Left lobe of liver (tissue), 2 donors: ENCODE data around the gene PLXNB3. TPM values are rescaled to one million over a fixed set of nuclear protein-coding genes. Genes with fewer than 3 reads are reported as not detected.

ENCODE experiments used
- ATAC-seq: fragments of 200-7000 bp; cut with Tn5 transposase; one replicate; pipeline ENCODE4 v1.9.1; 2020; ENCODE audit warnings: mild to moderate bottlenecking, moderate library complexity
- DNase-seq: peaks from one replicate; pipeline ENCODE4 v3.0.0-alpha.2; 2020; ENCODE audit warnings: low spot score
- total RNA-seq: library from RNA; stranded (reverse); gene quantifications from one replicate; pipeline ENCODE4 v1.2.1, GENCODE V29; 2021
- donor health status: DM: no; HTN: no; CAD: no; lungs with moderate emphysema.
- donor health status: DM: no; HTN: yes; CAD: no.

PLXNB3 gene
- total RNA-seq, 1 donor from 2014 or later: 1.4 TPM

- DNase-seq: no peak
- ATAC-seq: no peak
Measured at GRCh38 chrX:153784325-153784967, 20.4 kb downstream of the PLXNB3 start.

GRCh38 chrX:153786669-153787068 lies 22.6 kb downstream of the PLXNB3 start:
- DNase-seq (no peak), ATAC-seq (no peak)

DNA sequence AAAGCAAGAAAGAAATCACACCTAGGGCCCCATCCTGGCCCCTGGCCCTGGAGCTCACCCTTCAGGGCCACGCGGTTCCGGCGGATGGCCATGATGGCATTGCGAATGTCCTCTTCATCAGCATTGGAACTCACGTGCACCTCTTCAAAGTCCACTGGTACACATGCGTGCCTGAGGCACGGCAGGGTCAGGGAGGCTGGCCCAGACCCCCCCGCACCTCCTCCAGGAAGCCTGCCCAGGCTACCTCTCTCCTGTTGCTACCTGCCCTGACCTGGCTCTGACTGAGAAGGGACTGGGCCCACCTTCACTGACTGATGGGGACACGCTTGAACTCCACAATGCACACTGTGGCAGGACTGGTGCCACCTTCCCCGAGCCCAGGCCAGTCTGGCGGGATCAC lies 25.6 kb downstream of the PLXNB3 start:
- no peak for DNase-seq

GRCh38 chrX:153791104-153791852 lies 27.2 kb downstream of the PLXNB3 start:
- DNase-seq (no peak), ATAC-seq (no peak)

More for the DNA sequence above, 25.6 kb downstream of the PLXNB3 start:
- no peak for ATAC-seq

- ATAC-seq (no peak), DNase-seq (no peak)
Measured at GRCh38 chrX:153792368-153792767, 28.3 kb downstream of the PLXNB3 start.

- DNase-seq (no peak), ATAC-seq (peak; percentile 31)
Measured at GRCh38 chrX:153793291-153793690, 29.2 kb downstream of the PLXNB3 start.

GRCh38 chrX:153794018-153794896 lies 30.2 kb downstream of the PLXNB3 start, which contains the start of the genes IDH3G and SSR4:
IDH3G (minus strand) TSS chrX:153794375; CDS start chrX:153794326, 49 bp downstream.
SSR4 (plus strand) TSS chrX:153794668; CDS start chrX:153794688, 20 bp downstream.
- ATAC-seq (peak; percentile 91), DNase-seq (peak; percentile 92)

DNA sequence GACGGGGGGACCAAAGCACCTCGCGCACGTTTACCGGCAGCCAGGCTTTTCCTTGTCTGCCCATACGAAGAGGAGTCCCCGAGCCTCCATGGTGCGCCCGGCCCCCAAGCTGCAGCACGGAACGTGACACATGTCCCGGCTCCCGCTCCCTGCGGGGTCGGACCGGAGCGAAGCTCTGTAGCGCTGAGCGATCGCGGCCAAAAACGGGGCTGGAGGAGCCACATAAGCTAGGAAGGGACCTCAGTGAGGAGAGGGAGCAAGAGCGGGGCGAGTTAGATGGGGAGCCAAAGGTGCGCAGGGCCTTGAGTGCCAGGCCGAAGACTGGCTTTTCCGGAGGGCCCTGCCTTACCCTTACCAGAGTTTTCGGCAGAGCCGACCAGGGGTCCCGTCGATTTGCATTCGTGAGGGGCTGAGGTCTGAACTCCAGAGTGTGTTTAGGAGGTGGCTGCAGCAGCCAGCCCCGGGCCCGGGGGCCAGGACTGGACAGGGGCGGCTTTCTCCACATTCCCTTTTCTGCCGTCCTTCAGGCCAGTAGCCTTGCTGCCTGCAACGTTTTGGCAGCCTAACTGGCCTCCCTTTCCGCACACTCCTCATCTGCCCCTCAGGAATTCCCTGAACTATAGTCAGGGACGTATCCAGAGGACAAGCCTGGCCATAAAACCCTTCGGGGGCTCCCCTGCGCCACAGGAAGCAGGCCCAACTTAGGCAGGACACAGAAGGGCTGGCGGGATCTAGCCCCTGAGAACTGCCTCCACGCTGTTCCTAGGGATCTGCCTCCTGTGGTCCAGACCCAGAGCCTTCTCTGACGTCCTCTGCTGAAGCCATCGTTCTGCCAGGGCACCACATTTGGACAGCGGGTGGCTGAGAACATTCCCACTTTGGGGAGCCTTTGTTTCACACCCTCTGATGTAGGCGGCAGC lies 31.1 kb downstream of the PLXNB3 start:
- ATAC-seq (no peak), DNase-seq (no peak)

DNA sequence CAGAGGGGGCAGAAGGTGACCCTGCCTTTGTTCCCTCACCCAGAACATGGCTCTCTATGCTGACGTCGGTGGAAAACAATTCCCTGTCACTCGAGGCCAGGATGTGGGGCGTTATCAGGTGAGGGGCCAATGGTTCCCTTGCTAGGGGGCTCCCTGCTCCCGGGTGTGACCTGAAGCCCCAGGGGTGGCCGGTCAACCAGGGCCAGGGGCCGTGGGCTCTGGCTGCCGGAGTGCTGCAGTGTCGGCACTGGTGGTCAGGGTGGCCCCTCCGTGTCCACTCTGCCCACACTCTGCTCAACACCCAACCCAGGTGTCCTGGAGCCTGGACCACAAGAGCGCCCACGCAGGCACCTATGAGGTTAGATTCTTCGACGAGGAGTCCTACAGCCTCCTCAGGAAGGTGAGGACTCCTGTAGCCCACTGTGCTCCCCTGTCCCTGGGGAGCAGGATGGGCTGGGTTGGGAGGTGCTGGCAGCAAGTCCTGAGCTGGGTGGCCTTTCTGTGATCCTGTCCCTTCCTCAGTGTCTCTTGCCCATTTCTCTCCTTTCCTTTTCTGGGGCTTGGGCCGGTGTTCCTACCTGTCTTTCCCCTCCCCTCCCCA lies 33.5 kb downstream of the PLXNB3 start:
- ATAC-seq (no peak), DNase-seq (no peak)

DNA sequence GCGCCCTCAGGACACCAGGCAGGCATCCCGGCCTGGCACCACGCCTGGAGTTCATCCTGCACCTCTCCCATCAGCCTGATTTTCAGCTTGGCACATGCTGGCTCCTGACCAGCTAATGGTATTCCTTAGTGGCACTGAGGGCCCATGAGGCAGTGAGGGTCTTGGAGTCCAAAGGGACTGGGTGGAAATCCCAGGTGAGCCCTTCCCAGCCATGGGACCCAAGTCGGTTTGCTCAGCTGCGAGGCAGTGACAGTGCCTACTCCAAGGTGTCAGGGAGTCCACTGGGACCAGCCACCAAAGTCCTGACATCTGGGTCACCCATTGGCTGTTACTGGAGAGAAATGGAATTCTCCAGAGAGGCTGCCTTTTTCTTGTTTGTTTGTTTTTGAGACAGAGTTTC lies 35.3 kb downstream of the PLXNB3 start:
- DNase-seq: no peak
- ATAC-seq: no peak

- no peak for DNase-seq
- ATAC-seq: peak; percentile 27
Measured at GRCh38 chrX:153800177-153800722, 36.2 kb downstream of the PLXNB3 start.

DNA sequence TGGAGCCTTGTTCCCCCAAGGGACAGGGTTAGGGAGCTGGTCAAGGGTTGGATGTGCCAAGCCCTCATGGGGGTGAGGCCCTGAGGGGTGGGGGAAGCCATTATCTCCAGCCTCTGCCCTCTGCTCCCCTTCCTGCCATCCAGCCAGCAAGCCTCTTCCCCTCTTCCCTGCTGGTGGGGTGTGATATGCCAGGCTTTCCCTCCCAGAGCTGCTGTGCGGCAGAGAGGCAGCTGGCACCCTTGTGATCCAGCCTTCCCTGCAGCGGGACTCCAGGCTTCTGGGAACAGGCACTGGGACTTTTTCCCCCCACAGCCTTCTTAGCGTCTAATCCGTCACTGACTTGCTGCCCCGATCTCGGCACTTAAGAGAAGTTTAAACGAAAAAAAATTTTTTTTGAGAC lies 36.7 kb downstream of the PLXNB3 start:
- DNase-seq (no peak), ATAC-seq (no peak)

DNA sequence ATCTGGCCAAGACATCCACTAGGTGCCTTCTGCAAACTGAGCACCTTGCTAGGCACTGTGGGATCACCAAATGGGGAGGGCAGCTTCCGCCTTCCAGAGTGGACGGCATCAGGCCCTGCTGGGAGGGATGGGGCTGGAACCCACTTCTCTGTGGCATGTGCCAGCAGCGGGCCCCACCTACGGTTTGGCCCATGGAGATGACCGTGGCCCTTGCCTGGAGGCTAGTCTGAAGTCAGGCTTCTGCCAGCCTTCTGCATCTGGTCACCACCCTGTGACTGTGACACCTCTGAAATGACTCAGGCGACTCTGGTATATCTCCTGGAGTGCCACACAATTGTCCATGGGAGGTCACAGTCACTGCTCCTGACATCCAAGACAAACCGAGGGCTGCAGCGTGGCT lies 37.6 kb downstream of the PLXNB3 start:
- ATAC-seq (no peak), DNase-seq (no peak)

GRCh38 chrX:153802513-153803045 lies 38.5 kb downstream of the PLXNB3 start:
- no peak for DNase-seq
- no peak for ATAC-seq

DNA sequence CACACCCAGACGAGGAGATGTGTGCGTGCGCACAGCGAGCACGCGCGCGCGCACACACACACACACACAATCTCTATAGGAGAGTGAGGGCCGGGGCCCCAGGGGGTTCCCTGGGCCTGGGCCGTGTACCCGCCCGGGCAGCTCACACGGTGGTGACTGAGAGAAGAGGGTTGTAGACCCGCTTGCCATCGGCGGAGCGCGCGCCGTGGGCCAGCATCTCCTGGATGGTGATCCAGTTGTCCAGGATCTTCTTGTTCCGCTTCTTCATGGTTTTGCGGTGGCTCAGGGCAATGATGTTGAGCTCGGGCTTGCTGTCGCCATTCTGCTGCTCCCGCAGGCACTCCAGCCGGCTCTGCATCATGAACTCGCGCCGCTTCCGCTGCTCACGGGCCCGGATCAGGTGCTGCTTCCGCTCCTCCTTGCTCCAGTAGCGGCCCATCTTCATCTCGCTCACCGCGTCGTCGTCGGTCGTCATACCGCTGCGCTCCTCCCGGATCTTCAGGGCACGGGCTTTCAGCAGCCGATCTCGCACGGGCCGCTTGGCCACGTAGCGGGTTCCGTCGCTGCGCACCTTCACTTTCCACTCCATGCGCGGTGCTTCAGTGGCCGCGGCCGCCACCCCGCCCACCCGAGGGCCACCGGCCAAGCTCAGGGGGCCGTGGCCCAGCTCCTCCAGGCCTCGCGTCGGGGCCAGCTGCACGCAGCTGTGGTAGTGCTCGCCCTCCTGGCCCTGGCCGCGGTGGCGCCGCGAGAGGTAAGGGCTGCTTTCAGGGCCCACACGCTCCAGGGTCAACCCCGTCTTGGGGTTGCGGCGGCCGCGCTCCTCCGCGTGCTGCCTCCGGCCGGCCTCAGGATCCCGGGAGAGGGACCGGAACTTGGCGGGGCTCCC lies 39.4 kb downstream of the PLXNB3 start:
- DNase-seq (no peak), ATAC-seq (no peak)

GRCh38 chrX:153804100-153804595 lies 40.1 kb downstream of the PLXNB3 start:
- DNase-seq (no peak), ATAC-seq (no peak)

DNA sequence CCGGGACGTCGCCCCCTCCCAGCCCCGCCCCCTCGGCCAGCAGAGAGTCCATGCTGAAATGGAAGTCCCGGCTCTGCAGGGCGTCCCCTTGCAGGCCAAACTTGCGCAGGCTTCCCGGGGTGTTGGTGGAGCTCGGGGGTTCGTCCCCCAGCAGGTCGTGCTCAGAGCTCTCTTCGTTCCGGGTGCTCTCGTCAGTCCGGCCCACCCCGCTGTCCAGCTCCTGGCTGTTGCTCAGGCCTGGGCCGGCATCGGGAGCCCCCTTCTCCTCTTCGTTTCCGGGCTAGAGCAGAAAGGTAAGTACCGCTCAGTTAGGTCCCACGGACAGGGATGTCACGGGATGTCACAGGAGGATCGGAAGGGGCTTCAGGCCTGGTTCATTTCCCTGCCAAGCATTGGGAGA lies 40.6 kb downstream of the PLXNB3 start:
- DNase-seq (no peak), ATAC-seq (no peak)

DNA sequence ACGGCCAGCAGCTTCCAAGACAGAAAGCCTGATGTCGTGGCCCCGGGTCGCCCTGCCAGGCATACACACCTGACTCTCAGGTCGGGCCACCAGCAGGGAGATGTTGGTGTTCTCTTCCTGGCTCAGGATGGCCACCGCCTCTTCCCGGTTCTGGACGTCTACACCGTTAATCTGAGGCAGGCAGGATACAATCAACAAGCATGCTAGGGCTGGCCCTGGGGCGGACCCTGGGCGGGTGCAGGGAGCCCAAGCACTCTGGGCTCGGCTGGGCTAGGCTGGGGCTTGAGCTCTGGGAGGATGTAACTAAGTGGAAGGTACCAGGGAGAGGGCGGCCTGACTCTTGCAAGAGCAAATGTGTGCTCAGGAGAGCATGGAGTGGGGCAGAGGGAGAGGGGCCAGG lies 41.4 kb downstream of the PLXNB3 start:
- DNase-seq: no peak
- ATAC-seq: no peak
